Colon (tissue), 2 donors: Measurements from ENCODE around the gene YIF1A.

Experiments
- FAIRE-seq: peaks from 2 replicates; lab custom pipeline; 2012; peaks lifted over from hg19 to GRCh38; lab: Jason Lieb, UNC
- donor health status: control.
- donor health status: control.

The YIF1A gene

GRCh38 chr11:66288671-66289547, at the start of gene YIF1A:
TSS of gene YIF1A (minus strand) at chr11:66289143. CDS start at chr11:66288985, 158 bp downstream.
- FAIRE-seq = peak; percentile 73

GRCh38 chr11:66337103-66337899, 48.4 kb upstream of the YIF1A start:
- no peak for FAIRE-seq

GRCh38 chr11:66336234-66337102, 47.5 kb upstream of the YIF1A start, which contains the start of gene RIN1:
TSS of gene RIN1 (minus strand) at chr11:66336434. CDS start at chr11:66336402, 32 bp downstream.
- FAIRE-seq = no peak

- no peak for FAIRE-seq
These were observed 46.7 kb upstream of the YIF1A start for GRCh38 chr11:66335531-66336233.

GRCh38 chr11:66334605-66335442, 45.9 kb upstream of the YIF1A start:
- FAIRE-seq = no peak

- no peak for FAIRE-seq
These were observed 45.1 kb upstream of the YIF1A start for GRCh38 chr11:66333896-66334604.

- FAIRE-seq = no peak
These were observed 44.4 kb upstream of the YIF1A start for GRCh38 chr11:66333220-66333877.

GRCh38 chr11:66332371-66333219, 43.7 kb upstream of the YIF1A start:
- FAIRE-seq = no peak

- FAIRE-seq = no peak
These were observed 42.8 kb upstream of the YIF1A start for GRCh38 chr11:66331542-66332370.

GRCh38 chr11:66330931-66331330, 42.0 kb upstream of the YIF1A start:
- FAIRE-seq = no peak

GRCh38 chr11:66329165-66329673, 40.3 kb upstream of the YIF1A start:
- FAIRE-seq = no peak

- no peak for FAIRE-seq
These were observed 39.6 kb upstream of the YIF1A start for GRCh38 chr11:66328302-66329144.

GRCh38 chr11:66328031-66328301, 39.0 kb upstream of the YIF1A start:
- no peak for FAIRE-seq

GRCh38 chr11:66327171-66328030, 38.5 kb upstream of the YIF1A start:
- no peak for FAIRE-seq
